Right cardiac atrium (tissue), 5 donors: ENCODE measurements around the gene ENTPD8. TPM values are rescaled to one million over a fixed set of nuclear protein-coding genes. Genes with fewer than 3 reads are reported as not detected.
"Not testable (repeated sequence)": the region's sequence is repeated elsewhere in the genome, so short reads cannot be mapped to it uniquely, and the experiment has no call there.

Experiments used
- ATAC-seq, 2 donors: fragments of 200-7000 bp; cut with Tn5 transposase; one replicate each; pipeline versions ENCODE4 v1.8.0 to v1.9.1; 2020; ENCODE audit warnings: moderate library complexity in 2 of 2, mild to moderate bottlenecking in 1 of 2
- DNase-seq, 3 donors: peaks; one replicate each; pipeline ENCODE4 v3.0.0-alpha.2; 2020
- H3K27ac ChIP-seq: one replicate; pipeline ENCODE4 v1.5.1; 2013; ENCODE audit warnings: mild to moderate bottlenecking, low read length, control low read depth, moderate library complexity
- H3K27me3 ChIP-seq: one replicate; pipeline ENCODE4 v1.6.1; 2013; ENCODE audit not compliant: control insufficient read depth, insufficient read depth
- H3K4me1 ChIP-seq: one replicate; pipeline ENCODE4 v1.6.1; 2013; ENCODE audit warnings: low read length; ENCODE audit not compliant: control insufficient read depth, insufficient read depth
- H3K4me3 ChIP-seq: one replicate; pipeline ENCODE4 v1.5.1; 2013; ENCODE audit warnings: low read length, control low read depth
- H3K9me3 ChIP-seq: one replicate; pipeline ENCODE4 v1.6.1; 2013; ENCODE audit warnings: low read length; ENCODE audit not compliant: control insufficient read depth
- WGBS: extraction: QIAGEN DNeasy Blood & Tissue Kit; methylation state at CpG from one replicate; pipeline ENCODE4 v1.1.7; 2013; 5-methylcytosine and 5-hydroxymethylcytosine counted together
- intact Hi-C, 4 donors: fragments of 100-400 bp; cut with DNase I; formaldehyde crosslinking; loops; one replicate each; pipeline versions ENCODE4 v1.11.0 to v1.14.0; 2022 to 2023
- polyA plus RNA-seq: library from polyadenylated mRNA; stranded (reverse); fragments of 200-250 nt; gene quantifications from one replicate; pipeline ENCODE4 v1.2.3, GENCODE V29; 2013
- total RNA-seq, 4 donors: library from RNA; stranded (reverse); fragmentation: NEBNext Ultra II Directional; extraction: Animal tissue kit (Norgen Biotek cat#: 25700); gene quantifications; one replicate each; pipeline ENCODE4 v1.2.1, GENCODE V29; 2021
- donor health status: healthy with polysubstance abuse.
- donor health status: DM: no; HTN: yes; CAD: no.
- donor health status: DM: no; HTN: no; CAD: no.
- donor health status: DM: no; HTN: yes; CAD: no; lungs with severe emphysema.
- donor health status: DM: yes; HTN: yes; CAD: no.

The ENTPD8 gene
- total and polyA plus RNA-seq, 5 donors: not detected

- Histone ChIP-seq H3K4me3 (no peak overlapping the region), H3K27me3 (no peaks in the 10 kb centered on the region), H3K4me1 (no peaks in the 10 kb centered on the region), H3K9me3 (no peaks in the 10 kb centered on the region), H3K27ac (peak overlapping the region; percentile 38)
- peak in 2 of 3 donors; percentile 35 to 67 for DNase-seq
- no peak for ATAC-seq
- intact Hi-C loops: no loop called here
- WGBS: 75% methylated on average over 15 of the region's 15 CpGs
These were observed 30.3 kb downstream of the ENTPD8 start for GRCh38 chr9:137410891-137411249.

- DNase-seq: peak in 2 of 3 donors; percentile 16 to 49
- H3K4me1 ChIP-seq, H3K27me3 ChIP-seq, intact Hi-C loops, H3K9me3 ChIP-seq, H3K4me3 ChIP-seq, ATAC-seq: not testable (repeated sequence)
- 80% methylated on average over 18 of the region's 18 CpGs for WGBS
- H3K27ac ChIP-seq: peak overlapping the region; percentile 38
These were observed 30.8 kb downstream of the ENTPD8 start for GRCh38 chr9:137410236-137410890.

GRCh38 chr9:137409515-137409914 lies 31.6 kb downstream of the ENTPD8 start:
- peak in 2 of 3 donors; percentile 33 to 35 for DNase-seq

GRCh38 chr9:137408651-137409405 lies 32.3 kb downstream of the ENTPD8 start:
- WGBS: 92% methylated on average over 24 of the region's 24 CpGs
- no peak overlapping the region for H3K27ac ChIP-seq
- no peak overlapping the region for H3K4me3 ChIP-seq
- H3K9me3 ChIP-seq: no peaks in the 10 kb centered on the region
- intact Hi-C loops: loop anchor here in 3 of 4 donors (5.0 to 10.0 kb wide), 3 partner anchors 104 to 112 kb away; partner anchors contain the start of gene NRARP (in 2 of the 3)
- no peaks in the 10 kb centered on the region for H3K4me1 ChIP-seq
- DNase-seq: peak in 1 of 3 donors; percentile 46
- H3K27me3 ChIP-seq: no peaks in the 10 kb centered on the region
- no peak for ATAC-seq

More at GRCh38 chr9:137409515-137409914, 31.6 kb downstream of the ENTPD8 start:
- no peaks in the 10 kb centered on the region for H3K27me3 ChIP-seq
- H3K4me3 ChIP-seq: no peak overlapping the region
- H3K4me1 ChIP-seq: no peaks in the 10 kb centered on the region
- no peak for ATAC-seq
- intact Hi-C loops: loop anchor here in 3 of 4 donors (5.0 to 10.0 kb wide), 3 partner anchors 105 to 112 kb away; partner anchors contain the start of gene NRARP (in 2 of the 3)
- H3K27ac ChIP-seq: no peak overlapping the region
- WGBS: 86% methylated on average over 11 of the region's 11 CpGs
- no peaks in the 10 kb centered on the region for H3K9me3 ChIP-seq

- no peaks in the 10 kb centered on the region for H3K9me3 ChIP-seq
- intact Hi-C loops: loop anchor here (2.0 to 10.0 kb wide), 4 partner anchors 103 to 110 kb away; partner anchors contain the start of gene NRARP (in 2 of the 4)
- peak; percentile 70 to 91 (median 86) for DNase-seq
- WGBS: 48% methylated on average over 31 of the region's 31 CpGs
- H3K4me3 ChIP-seq: peak overlapping the region; percentile 32
- peak overlapping the region; percentile 46 for H3K27ac ChIP-seq
- H3K4me1 ChIP-seq: no peaks in the 10 kb centered on the region
- peak; percentile 38 to 46 for ATAC-seq
- no peaks in the 10 kb centered on the region for H3K27me3 ChIP-seq
These were observed 33.4 kb downstream of the ENTPD8 start for GRCh38 chr9:137407590-137408300.

GRCh38 chr9:137406876-137407589 lies 34.1 kb downstream of the ENTPD8 start:
- intact Hi-C loops: loop anchor here (2.0 to 10.0 kb wide), 4 partner anchors 102 to 110 kb away; partner anchors contain the start of gene NRARP (in 2 of the 4)

GRCh38 chr9:137406085-137406760 lies 34.9 kb downstream of the ENTPD8 start:
- intact Hi-C loops: loop anchor here (2.0 to 10.0 kb wide), 4 partner anchors 101 to 109 kb away; partner anchors contain the start of gene NRARP (in 2 of the 4)
- 48% methylated on average over 20 of the region's 20 CpGs for WGBS
- Histone ChIP-seq H3K27ac (no peak overlapping the region), H3K4me3 (peak overlapping the region; percentile 32), H3K9me3 (no peaks in the 10 kb centered on the region), H3K27me3 (no peaks in the 10 kb centered on the region), H3K4me1 (no peaks in the 10 kb centered on the region)
- peak in 1 of 2 donors; percentile 2 for ATAC-seq
- peak in 2 of 3 donors; percentile 65 for DNase-seq

More at GRCh38 chr9:137406876-137407589, 34.1 kb downstream of the ENTPD8 start:
- ATAC-seq (peak; percentile 84 to 86), DNase-seq (peak; percentile 75 to 91 (median 88))
- no peaks in the 10 kb centered on the region for H3K9me3 ChIP-seq
- peak overlapping the region; percentile 46 for H3K27ac ChIP-seq
- no peaks in the 10 kb centered on the region for H3K4me1 ChIP-seq
- 2% methylated on average over 63 of the region's 63 CpGs for WGBS
- peak overlapping the region; percentile 32 for H3K4me3 ChIP-seq
- no peaks in the 10 kb centered on the region for H3K27me3 ChIP-seq

- ATAC-seq: no peak
- Histone ChIP-seq H3K27me3 (no peaks in the 10 kb centered on the region), H3K4me1 (no peaks in the 10 kb centered on the region), H3K4me3 (no peak overlapping the region), H3K27ac (no peak overlapping the region), H3K9me3 (no peaks in the 10 kb centered on the region)
- intact Hi-C loops: loop anchor here (2.0 to 10.0 kb wide), 4 partner anchors 101 to 108 kb away; partner anchors contain the start of gene NRARP (in 2 of the 4)
- WGBS: 92% methylated on average over 11 of the region's 11 CpGs
- peak in 2 of 3 donors; percentile 34 to 53 for DNase-seq
These were observed 35.5 kb downstream of the ENTPD8 start for GRCh38 chr9:137405677-137406081.

- H3K4me1 ChIP-seq: no peaks in the 10 kb centered on the region
- H3K27me3 ChIP-seq: no peaks in the 10 kb centered on the region
- intact Hi-C loops: loop anchor here in 3 of 4 donors (5.0 to 10.0 kb wide), 3 partner anchors 100 to 108 kb away; partner anchors contain the start of gene NRARP (in 2 of the 3)
- H3K9me3 ChIP-seq: no peaks in the 10 kb centered on the region
- no peak overlapping the region for H3K4me3 ChIP-seq
- no peak overlapping the region for H3K27ac ChIP-seq
- DNase-seq (peak in 2 of 3 donors; percentile 41 to 55), ATAC-seq (no peak)
- WGBS: 96% methylated on average over 24 of the region's 24 CpGs
These were observed 36.1 kb downstream of the ENTPD8 start for GRCh38 chr9:137404961-137405567.
